Measurements from ENCODE around the gene ARHGAP29.

GRCh38 chr1:94227624-94228023, 9.8 kb downstream of the ARHGAP29 start:
- TF ChIP-seq CTCF (conservative IDR thresholded peaks at IDR 0.05; ENCODE audit: low read depth, low read length): no peak
- no peak for TF ChIP-seq EZH2 (IDR thresholded peaks at IDR 0.05; ENCODE audit: low read length, unreplicated experiment)
- no peak for TF ChIP-seq EZH2phosphoT487 (IDR thresholded peaks at IDR 0.05; ENCODE audit: borderline replicate concordance, low read length)
